GM18907 (cell line): Measurements from ENCODE around the gene TSR1.

Experiments used
- ATAC-seq: cut with Tn5 transposase; IDR thresholded peaks from one replicate; pipeline ENCODE4 v1.9.1; 2021; ENCODE audit warnings: mild to moderate bottlenecking, moderate library complexity; ENCODE audit not compliant: unreplicated experiment

TSR1 gene

GRCh38 chr17:2289878-2290478 is 46.3 kb downstream of the TSR1 start:
- no peak for ATAC-seq

- ATAC-seq, result no peak
Measured at GRCh38 chr17:2283302-2283701, 53.0 kb downstream of the TSR1 start.

- no peak for ATAC-seq
Measured at GRCh38 chr17:2282297-2282873, 53.9 kb downstream of the TSR1 start.

GRCh38 chr17:2279707-2280106 is 56.5 kb downstream of the TSR1 start:
- ATAC-seq, result no peak

GRCh38 chr17:2277429-2278170 is 58.7 kb downstream of the TSR1 start:
- ATAC-seq, result no peak

- ATAC-seq, result no peak
Measured at GRCh38 chr17:2275722-2276121, 60.5 kb downstream of the TSR1 start.

- ATAC-seq, result no peak
Measured at GRCh38 chr17:2274414-2274813, 61.8 kb downstream of the TSR1 start.
